HG03066 (cell line): ENCODE results near the gene NNAT.

Source experiments
- ATAC-seq: cut with Tn5 transposase; IDR thresholded peaks from one replicate; pipeline ENCODE4 v1.9.1; 2021; ENCODE audit warnings: low read depth; ENCODE audit not compliant: unreplicated experiment

Gene NNAT

DNA sequence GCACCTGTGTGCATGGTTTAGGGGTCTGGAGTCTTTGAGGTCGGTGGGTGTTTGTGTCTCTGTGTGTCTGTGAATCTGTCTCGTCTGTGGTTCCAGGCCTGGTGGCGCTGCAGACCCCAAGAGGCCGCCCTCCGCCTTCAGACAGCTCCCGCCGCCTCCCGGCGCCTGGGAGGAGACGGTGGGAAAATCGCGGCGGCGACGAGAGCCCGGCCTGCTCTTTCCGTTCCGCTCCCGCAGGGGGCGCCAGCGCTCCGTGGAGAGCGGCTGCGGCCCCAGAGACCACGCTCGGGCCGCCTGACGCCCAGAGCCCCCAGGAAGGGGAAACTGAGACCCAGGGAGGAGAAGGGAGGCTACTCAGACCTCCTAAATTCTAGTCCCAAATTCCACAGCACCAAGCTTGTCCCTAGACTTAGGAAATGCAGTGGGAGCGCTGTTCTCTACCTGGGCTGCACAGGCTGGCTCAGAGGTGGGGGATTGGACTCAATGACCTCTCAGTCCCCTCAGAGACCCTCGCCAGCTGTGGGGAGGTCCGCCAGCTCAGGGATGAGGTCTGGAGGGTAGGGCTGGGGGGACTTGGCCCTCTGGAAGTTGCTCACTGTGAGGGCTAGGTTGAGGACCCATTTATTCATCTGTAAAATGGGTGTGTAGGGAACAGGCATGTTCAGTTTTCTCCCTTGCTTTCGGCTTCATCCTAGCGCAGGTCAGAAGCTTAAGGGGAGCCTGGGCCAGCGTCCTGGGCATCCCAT, 43.5 kb downstream of the NNAT start:
- ATAC-seq = no peak

DNA sequence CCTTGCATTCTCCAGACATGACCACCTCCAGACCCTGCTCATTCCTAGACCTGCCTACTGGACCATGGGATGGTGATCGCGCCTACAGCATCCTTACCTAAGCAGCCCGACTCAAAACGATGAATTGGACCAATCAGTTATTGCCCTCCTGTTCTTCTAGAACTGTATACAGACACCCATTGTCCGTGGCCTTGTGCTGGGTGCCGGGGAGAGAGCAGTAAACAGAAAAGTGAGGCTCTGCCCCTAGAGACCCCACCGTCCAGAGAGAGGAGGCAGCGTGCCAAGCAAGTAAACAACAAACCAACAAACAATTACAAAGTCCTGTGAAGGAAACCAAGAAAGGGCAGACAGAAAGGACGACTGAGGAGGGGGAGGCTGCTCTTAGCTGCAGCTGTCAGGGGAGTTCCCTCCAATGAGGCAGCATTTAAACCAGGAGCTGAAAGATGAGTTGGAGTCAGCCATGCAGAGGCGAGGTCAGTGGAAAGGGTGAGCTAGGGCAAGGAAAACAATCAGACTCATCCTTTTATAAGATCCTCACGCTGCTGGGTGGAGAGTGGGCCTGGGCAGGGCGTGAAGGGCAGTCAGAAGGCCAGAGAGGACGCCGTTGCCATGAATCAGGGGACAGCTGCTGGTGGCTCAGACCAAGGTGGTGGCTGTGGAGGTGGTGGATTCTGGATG, 44.2 kb downstream of the NNAT start:
- no peak for ATAC-seq

GRCh38 chr20:37566590-37567330, 45.7 kb downstream of the NNAT start:
- no peak for ATAC-seq

- ATAC-seq = no peak
These were observed 46.2 kb downstream of the NNAT start for GRCh38 chr20:37567331-37567665.

GRCh38 chr20:37567671-37568588, 46.9 kb downstream of the NNAT start:
- no peak for ATAC-seq

- no peak for ATAC-seq
These were observed 49.4 kb downstream of the NNAT start for GRCh38 chr20:37570419-37570818.

DNA sequence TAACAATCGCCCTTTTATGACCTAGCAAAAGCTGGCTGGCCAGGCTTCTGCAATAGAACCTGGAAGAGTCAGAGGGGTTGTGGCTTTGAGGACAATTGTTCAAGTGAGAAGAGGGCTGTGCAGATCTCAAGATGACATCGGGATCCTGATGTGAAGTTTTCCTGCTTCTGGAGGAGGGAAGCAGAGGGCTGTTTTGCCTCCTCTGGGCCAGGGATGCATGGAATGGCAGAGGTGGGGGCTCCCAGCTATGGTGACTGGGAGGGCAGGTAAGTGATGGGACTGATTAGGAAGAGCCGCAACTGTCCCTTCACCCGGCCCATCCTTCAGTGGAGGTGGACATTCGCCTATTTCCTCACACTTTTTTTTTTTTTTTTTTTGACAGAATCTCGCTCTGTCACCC, 50.0 kb downstream of the NNAT start:
- no peak for ATAC-seq
